ENCODE data around the gene OSBP2.
A peak's percentile ranks its signal among the peaks of the same experiment; 100 is the strongest.

The OSBP2 gene

GRCh38 chr22:30919973-30920372 is 225.3 kb downstream of the OSBP2 start:
- TF ChIP-seq CTCF (IDR thresholded peaks at IDR 0.05; ENCODE audit: poor library complexity, severe bottlenecking): no peak

GRCh38 chr22:30920407-30920806 is 225.7 kb downstream of the OSBP2 start:
- TF ChIP-seq CTCF (IDR thresholded peaks at IDR 0.05; ENCODE audit: poor library complexity, severe bottlenecking): peak; percentile 95
- Histone ChIP-seq H3K27me3 (ENCODE audit: insufficient read depth, poor library complexity, severe bottlenecking) (no peaks in the 10 kb centered on the region), H3K4me3 (ENCODE audit: severe bottlenecking) (no peak overlapping the region), H3K9me3 (ENCODE audit: severe bottlenecking) (no peaks in the 10 kb centered on the region), H3K4me1 (ENCODE audit: insufficient read depth, poor library complexity, severe bottlenecking) (no peaks in the 10 kb centered on the region), H3K36me3 (ENCODE audit: low read depth) (no peaks in the 10 kb centered on the region; the same call in 1 of the 2 replicates), H3K27ac (ENCODE audit: poor library complexity, severe bottlenecking) (no peak overlapping the region)
- DNase-seq (ENCODE audit: low spot score) (no peak), ATAC-seq (ENCODE audit: low read depth) (peak; percentile 78)

More at GRCh38 chr22:30919973-30920372, 225.3 kb downstream of the OSBP2 start:
- Histone ChIP-seq H3K9me3 (ENCODE audit: severe bottlenecking) (no peaks in the 10 kb centered on the region), H3K4me1 (ENCODE audit: insufficient read depth, poor library complexity, severe bottlenecking) (no peaks in the 10 kb centered on the region), H3K4me3 (ENCODE audit: severe bottlenecking) (no peak overlapping the region), H3K36me3 (ENCODE audit: low read depth) (no peaks in the 10 kb centered on the region), H3K27me3 (ENCODE audit: insufficient read depth, poor library complexity, severe bottlenecking) (no peaks in the 10 kb centered on the region), H3K27ac (ENCODE audit: poor library complexity, severe bottlenecking) (no peak overlapping the region)
- ATAC-seq (ENCODE audit: low read depth) (no peak), DNase-seq (ENCODE audit: low spot score) (no peak)

- H3K36me3 ChIP-seq (ENCODE audit: low read depth): no peaks in the 10 kb centered on the region; the same call in 1 of the 2 replicates
- H3K27ac ChIP-seq (ENCODE audit: poor library complexity, severe bottlenecking): no peak overlapping the region
- no peak for DNase-seq (ENCODE audit: low spot score)
- H3K4me3 ChIP-seq (ENCODE audit: severe bottlenecking): no peak overlapping the region
- no peaks in the 10 kb centered on the region for H3K4me1 ChIP-seq (ENCODE audit: insufficient read depth, poor library complexity, severe bottlenecking)
- TF ChIP-seq CTCF (IDR thresholded peaks at IDR 0.05; ENCODE audit: poor library complexity, severe bottlenecking): no peak
- ATAC-seq (ENCODE audit: low read depth): no peak
- no peaks in the 10 kb centered on the region for H3K9me3 ChIP-seq (ENCODE audit: severe bottlenecking)
- no peaks in the 10 kb centered on the region for H3K27me3 ChIP-seq (ENCODE audit: insufficient read depth, poor library complexity, severe bottlenecking)
Observed at GRCh38 chr22:30921108-30921507, 226.4 kb downstream of the OSBP2 start.

- no peak for DNase-seq (ENCODE audit: low spot score)
- ATAC-seq (ENCODE audit: low read depth): no peak
Observed at GRCh38 chr22:30922151-30922611, 227.5 kb downstream of the OSBP2 start.

More at GRCh38 chr22:30922151-30922611, 227.5 kb downstream of the OSBP2 start:
- Histone ChIP-seq H3K27ac (ENCODE audit: poor library complexity, severe bottlenecking) (no peak overlapping the region), H3K9me3 (ENCODE audit: severe bottlenecking) (no peaks in the 10 kb centered on the region), H3K27me3 (ENCODE audit: insufficient read depth, poor library complexity, severe bottlenecking) (no peaks in the 10 kb centered on the region), H3K4me1 (ENCODE audit: insufficient read depth, poor library complexity, severe bottlenecking) (no peaks in the 10 kb centered on the region), H3K4me3 (ENCODE audit: severe bottlenecking) (no peak overlapping the region), H3K36me3 (ENCODE audit: low read depth) (peaks cover 4% of the 10 kb centered on the region; the same call in 1 of the 2 replicates)
- TF ChIP-seq CTCF (IDR thresholded peaks at IDR 0.05; ENCODE audit: poor library complexity, severe bottlenecking): no peak
